NK-92 (cell line): ENCODE results near the gene DYNLRB2.

Experiments
- DNase-seq: peaks from one replicate; lab custom pipeline; 2025; ENCODE audit not compliant: unreplicated experiment; lab: John Stamatoyannopoulos, UW

DYNLRB2 gene

DNA sequence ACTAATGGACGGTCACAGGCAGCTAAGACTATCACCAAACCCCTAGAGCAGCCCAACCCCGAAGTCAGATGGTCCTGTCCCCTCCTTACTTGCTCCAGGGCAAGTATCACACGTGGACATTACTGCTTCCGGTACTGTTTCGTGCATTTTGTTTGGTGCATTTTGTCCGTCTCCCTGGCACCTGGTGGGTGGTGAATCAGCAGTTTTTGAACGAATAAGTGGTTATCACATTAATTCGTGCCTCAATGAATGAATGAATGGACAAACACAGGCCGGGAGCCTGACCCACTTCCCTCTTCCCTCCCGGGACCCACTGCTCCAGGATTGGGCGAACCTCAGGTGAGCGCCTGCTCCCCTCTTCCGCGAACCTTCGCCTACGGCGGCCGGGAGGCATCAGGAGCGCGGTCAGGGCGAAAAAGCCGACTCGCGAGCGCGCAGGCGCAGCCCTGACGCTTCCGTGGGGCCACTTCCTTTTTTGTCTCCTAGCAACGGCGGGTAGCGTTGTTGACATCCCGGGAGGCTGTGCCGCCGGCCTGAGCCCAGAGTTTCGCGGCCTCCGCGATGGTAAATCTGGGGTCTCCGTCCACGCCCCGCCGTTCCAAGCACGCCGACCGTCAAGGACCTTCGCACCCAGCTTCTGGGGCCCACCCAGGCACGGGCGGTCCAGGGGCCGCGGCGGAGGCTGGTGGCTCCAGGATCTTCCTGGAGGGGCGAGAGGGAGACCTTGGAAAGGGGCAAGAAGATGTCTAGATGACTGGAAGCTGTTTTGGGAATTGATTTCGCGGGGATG is at the start of gene DYNLRB2:
Gene DYNLRB2 (plus strand): TSS at position 478 of the 790 bp plus-strand sequence. CDS start 84 bp downstream, at position 562.
- peak; percentile 22 for DNase-seq

DNA sequence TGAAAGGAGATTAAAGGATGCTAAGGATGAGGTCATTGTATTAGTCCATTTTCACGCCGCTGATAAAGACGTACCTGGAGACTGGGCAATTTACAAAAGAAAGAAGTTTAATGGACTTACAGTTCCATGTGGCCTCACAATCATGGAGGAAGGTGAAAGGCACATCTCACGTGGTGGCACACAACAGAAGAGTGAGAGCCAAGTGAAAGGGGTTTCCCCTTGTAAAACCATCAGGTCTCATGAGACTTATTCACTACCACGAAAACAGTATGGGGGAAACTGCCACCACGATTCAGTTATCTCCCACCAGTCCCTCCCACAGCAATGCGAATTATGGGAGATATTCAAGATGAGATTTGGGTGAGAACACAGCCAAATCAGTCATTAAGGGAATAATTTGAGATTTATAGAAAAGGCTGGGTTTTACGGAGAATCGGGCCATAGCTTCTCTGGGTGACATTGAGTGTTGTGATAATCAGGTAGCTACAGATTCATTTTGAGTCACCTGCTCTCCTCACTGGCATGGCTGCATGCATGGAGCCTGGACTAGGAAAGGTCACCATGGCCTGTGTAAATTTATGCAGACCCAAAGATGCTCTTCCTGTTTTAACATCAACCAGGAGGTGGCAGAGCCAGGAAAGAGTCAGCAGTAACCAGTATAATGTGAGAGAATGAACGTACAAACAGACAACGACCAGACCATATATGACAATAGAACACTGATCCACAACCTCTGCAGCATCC is 40.5 kb upstream of the DYNLRB2 start:
- no peak for DNase-seq

- no peak for DNase-seq
Observed at GRCh38 chr16:80500961-80501525, 39.8 kb upstream of the DYNLRB2 start.

GRCh38 chr16:80503107-80503506 is 37.7 kb upstream of the DYNLRB2 start:
- no peak for DNase-seq

DNA sequence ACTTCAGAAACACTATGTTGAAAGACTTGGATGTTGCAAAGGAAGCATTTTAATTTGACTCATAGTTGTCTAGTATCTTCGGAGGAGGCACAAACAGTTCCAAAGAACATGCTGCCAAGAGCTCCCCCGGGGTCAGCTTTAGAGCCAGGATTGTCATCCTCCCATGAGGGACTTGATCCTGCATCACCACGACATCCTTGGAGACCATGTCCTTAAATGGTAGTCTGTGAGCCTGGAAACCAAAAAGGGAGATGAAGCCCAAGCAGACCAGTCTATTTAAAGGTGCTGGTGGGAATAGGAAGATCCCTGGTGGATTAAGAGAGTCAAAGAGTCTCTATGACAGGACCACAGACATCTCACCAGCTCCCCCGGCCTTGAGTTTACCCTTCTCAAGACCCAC is 33.3 kb upstream of the DYNLRB2 start:
- DNase-seq = no peak

GRCh38 chr16:80509872-80510271 is 30.9 kb upstream of the DYNLRB2 start:
- no peak for DNase-seq

DNA sequence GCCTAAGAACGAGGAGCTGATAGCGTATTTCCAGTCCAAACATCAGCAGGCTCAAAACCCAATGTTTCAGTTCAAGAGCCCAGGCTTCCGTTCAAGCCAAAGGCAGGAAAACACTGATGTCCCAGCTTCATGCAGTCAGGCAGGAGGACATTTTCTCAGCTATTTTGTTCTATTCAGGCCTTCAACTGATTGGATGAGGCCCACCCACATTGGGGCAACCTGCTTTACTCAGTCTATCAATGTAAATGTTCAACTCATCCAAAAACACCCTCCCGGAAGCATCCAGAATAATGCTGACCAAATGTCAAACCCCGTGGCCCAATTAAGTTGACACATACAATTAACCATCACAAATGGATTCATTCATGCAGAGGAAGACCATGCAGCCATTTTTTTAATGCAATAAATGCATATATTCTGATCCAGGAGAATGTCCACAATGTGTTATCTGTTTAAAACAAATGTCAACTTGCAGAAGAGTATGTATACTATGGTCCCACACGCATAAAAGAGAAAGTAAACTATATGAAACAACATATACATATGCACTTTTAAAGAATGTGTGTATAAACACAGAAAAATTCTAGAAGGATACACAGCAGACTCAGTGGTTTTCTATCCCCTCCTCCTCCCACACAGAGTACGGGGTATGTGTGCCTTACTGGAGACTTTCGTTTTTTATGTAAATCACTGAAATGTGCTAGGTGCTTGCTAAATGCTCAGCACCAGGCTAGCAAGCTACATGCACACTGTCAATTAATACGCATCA is 28.8 kb upstream of the DYNLRB2 start:
- DNase-seq = no peak

GRCh38 chr16:80512593-80512853 is 28.3 kb upstream of the DYNLRB2 start:
- no peak for DNase-seq

DNA sequence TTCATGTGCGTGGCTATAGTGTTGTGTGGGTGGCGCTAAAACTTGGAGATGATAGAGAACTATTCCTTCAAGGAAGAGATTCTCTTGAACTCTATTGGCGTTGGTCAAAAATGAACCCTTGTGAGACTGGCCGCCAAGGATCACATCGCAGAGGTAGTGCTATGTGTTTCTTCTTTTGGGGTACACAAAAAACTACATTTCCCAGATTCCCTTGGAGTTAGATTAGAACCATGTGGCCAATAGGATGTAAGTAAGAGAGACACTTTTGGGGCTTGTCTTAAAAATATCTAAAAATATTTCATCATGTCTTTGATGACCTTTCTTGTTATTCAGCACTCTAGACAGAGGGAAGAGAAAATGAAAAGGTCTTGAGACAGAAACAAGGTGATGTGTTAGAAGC is 25.4 kb upstream of the DYNLRB2 start:
- DNase-seq = no peak

- no peak for DNase-seq
Observed at GRCh38 chr16:80517846-80518245, 22.9 kb upstream of the DYNLRB2 start.

GRCh38 chr16:80518436-80518835 is 22.4 kb upstream of the DYNLRB2 start:
- no peak for DNase-seq

GRCh38 chr16:80519189-80519588 is 21.6 kb upstream of the DYNLRB2 start:
- no peak for DNase-seq

GRCh38 chr16:80525420-80525819 is 15.4 kb upstream of the DYNLRB2 start:
- no peak for DNase-seq

DNA sequence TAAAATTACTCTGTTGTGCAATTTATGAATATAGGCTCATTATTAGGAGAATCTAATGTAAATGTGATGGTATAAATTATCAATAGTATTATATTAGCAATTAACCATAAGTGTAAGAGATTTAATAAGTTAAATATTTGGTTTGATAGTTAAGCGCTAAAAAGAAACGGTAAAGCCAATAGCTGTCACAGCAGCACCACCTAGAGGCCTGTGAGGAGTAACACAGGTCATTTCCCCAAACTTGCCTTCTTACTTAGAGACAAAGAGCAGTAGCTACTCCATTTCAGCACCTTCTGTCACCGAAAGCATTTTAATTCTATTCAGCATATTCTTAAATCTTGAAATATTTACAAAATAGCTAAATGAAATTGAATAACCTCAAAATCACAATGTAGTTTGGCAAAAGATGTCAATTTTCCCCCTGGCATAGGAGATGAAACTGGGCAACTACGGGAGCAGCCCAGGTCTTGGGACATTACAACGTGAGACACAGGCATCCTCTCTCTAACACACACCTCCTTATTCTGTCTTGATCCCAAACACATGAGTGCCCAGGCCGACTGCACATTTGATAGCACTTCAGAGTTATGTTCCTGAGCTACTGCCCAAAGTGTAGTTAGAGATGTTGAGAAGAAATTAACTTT is 14.3 kb upstream of the DYNLRB2 start:
- DNase-seq = no peak

DNA sequence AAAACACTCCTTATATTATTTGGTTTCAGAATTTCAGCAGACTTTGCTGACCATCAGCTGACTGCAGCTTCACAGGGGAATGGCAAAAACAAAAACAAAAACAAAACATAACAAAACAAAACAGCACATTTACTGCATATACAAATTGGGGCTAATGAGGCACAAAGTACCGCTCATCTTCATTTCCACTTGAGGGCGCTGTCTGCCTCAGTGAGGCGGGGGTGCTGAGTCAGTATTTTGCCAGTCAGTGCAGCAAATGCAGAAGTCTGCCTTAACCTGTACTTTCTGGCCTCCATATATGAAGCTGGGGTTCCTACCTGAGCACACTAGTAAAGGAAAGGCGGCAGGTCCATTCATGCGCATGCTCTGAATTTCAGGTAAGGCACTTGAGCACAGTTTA is 13.5 kb upstream of the DYNLRB2 start:
- no peak for DNase-seq

- DNase-seq = no peak
Observed at GRCh38 chr16:80530479-80530878, 10.3 kb upstream of the DYNLRB2 start.

DNA sequence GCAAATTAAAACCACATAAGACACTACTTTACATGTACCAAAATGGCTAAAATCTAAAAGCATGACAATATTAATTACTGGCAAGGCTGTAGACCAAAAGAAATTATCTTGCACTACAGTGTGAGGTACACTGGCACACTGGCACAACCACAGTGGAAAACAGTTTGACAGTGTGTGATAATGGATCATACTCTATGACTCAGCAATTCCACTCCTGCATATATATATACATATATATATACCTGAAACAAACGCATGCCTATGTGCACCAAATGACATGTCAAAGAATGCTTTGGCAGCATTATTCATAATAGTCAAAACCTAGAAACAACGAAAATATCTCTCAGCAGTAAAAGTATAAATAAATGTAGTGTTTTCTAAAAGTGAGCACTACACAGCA is 4.6 kb upstream of the DYNLRB2 start:
- DNase-seq = no peak

- DNase-seq = no peak
Observed at GRCh38 chr16:80541306-80541694, 507 bp downstream of the DYNLRB2 start.

- DNase-seq = no peak
Observed at GRCh38 chr16:80543162-80543561, 2.4 kb downstream of the DYNLRB2 start.

- DNase-seq = no peak
Observed at GRCh38 chr16:80544326-80544725, 3.5 kb downstream of the DYNLRB2 start.

DNA sequence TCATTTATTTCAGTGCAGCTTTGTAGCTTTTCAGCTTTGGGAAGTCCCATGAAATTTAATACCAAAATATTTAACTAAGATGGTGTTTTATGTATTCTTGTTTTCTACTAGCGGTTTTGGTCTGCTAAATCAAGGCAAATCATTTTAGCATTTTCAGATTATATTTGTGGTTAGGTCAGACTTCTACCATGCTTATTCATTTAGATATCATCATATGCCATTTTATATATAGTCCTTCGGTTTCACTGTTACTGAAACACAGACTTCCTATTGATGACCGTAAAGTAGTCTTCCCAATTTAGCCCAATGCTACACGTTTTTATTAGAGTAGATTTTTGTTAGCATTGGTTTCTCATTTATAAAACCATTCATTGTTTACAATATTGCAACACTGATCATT is 5.5 kb downstream of the DYNLRB2 start:
- DNase-seq = no peak
